Measurements from ENCODE around the gene MUC3A. TPM values are rescaled to one million over a fixed set of nuclear protein-coding genes. Genes with fewer than 3 reads are reported as not detected.
"Not testable (repeated sequence)": the region's sequence is repeated elsewhere in the genome, so short reads cannot be mapped to it uniquely, and the experiment has no call there.

MUC3A gene
- total RNA-seq, 4 donors from 2014 or later = under 0.01 to 0.23 TPM; not detected in 2

- intact Hi-C loops (cut with DNase I) = no loop called here
- Histone ChIP-seq H3K27ac (replicated peaks in 1 of 4) (no peak overlapping the region), H3K27me3 (peaks cover 0 to 43% (median 3%) of the 10 kb centered on the region in 4 donors), H3K9me3 (peaks cover 0 to 9% (median 0%) of the 10 kb centered on the region in 4 donors), H3K4me3 (no peak overlapping the region), H3K4me1 (no peaks in the 10 kb centered on the region), H3K36me3 (no peaks in the 10 kb centered on the region)
- TF ChIP-seq POLR2AphosphoS5 (IDR thresholded peaks at IDR 0.05) = no peak
- no peak for TF ChIP-seq CTCF (IDR thresholded peaks at IDR 0.05)
- no peak for TF ChIP-seq EP300 (IDR thresholded peaks at IDR 0.05)
- TF ChIP-seq POLR2A (IDR thresholded peaks at IDR 0.05; ENCODE audit: low read depth) = no peak
- no peak for DNase-seq (ENCODE audit: extremely low spot score)
- WGBS = 74% methylated on average over 2 of the region's 2 CpGs
Measured at GRCh38 chr7:100974021-100974420, 24.7 kb downstream of the MUC3A start.

DNA sequence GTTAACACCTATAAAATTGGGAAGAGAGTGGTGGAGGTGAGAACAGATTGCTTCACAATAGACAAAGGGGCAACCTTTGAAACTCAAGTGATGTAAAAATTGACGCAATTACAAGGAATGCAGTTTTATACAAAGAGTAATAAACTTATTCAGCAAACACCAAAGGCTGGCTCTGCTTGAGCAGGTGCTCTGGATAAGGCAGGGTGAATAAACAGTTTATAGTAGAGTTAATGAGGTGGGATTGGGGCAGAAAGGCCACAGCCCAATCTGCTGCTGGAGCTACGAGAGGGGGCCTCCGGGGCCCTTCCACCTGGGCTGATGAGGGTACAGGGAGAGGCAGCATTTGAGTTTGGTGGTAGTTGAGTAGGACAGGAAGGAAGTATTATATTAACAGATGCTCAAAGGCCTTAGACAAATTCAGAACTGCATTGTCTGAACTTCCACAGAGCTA lies 26.1 kb downstream of the MUC3A start:
- no peak overlapping the region for H3K27ac ChIP-seq (replicated peaks in 1 of 4)
- no peak overlapping the region for H3K4me3 ChIP-seq
- peaks cover 0 to 9% (median 0%) of the 10 kb centered on the region in 4 donors for H3K9me3 ChIP-seq
- no peak for DNase-seq (ENCODE audit: extremely low spot score)
- 66% methylated on average over 3 of the region's 3 CpGs for WGBS
- peaks cover 0 to 32% (median 0%) of the 10 kb centered on the region in 4 donors for H3K27me3 ChIP-seq
- TF ChIP-seq EP300 (IDR thresholded peaks at IDR 0.05) (no peak), POLR2A (IDR thresholded peaks at IDR 0.05; ENCODE audit: low read depth) (no peak), POLR2AphosphoS5 (IDR thresholded peaks at IDR 0.05) (no peak), CTCF (IDR thresholded peaks at IDR 0.05) (no peak)
- intact Hi-C loops (cut with DNase I) = no loop called here
- H3K36me3 ChIP-seq = no peaks in the 10 kb centered on the region
- H3K4me1 ChIP-seq = no peaks in the 10 kb centered on the region

DNA sequence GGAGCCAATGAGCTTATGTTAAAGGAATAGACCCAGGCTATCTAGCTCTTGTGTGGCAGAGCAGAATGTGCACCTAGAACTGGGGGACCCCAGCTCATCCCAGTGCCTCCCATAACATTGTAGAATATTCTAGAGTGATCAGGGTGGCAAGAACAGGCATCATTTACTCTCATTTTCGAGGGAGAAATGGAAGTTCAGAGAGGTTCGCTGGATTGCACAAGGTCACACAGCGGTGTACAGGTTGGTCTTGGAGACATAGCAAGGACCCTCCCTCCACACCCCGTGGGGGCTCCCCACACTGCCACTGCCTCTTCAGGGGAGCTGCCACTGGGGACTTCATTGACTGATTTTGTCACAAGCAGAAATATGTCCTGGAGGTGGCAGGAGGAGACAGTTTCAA lies 29.0 kb downstream of the MUC3A start:
- Histone ChIP-seq H3K27ac (replicated peaks in 1 of 4) (no peak overlapping the region), H3K9me3 (peaks cover 0 to 9% (median 0%) of the 10 kb centered on the region in 4 donors), H3K36me3 (no peaks in the 10 kb centered on the region), H3K27me3 (peaks cover 0 to 13% (median 0%) of the 10 kb centered on the region in 4 donors), H3K4me1 (no peaks in the 10 kb centered on the region), H3K4me3 (no peak overlapping the region)
- no peak for TF ChIP-seq POLR2AphosphoS5 (IDR thresholded peaks at IDR 0.05)
- intact Hi-C loops (cut with DNase I) = no loop called here
- WGBS = 55% methylated on average over 4 of the region's 4 CpGs
- no peak for DNase-seq (ENCODE audit: extremely low spot score)

- no peak overlapping the region for H3K4me3 ChIP-seq
- 54% methylated on average over 8 of the region's 8 CpGs for WGBS
- no peaks in the 10 kb centered on the region for H3K9me3 ChIP-seq
- no peak for DNase-seq (ENCODE audit: extremely low spot score)
- no peaks in the 10 kb centered on the region for H3K27me3 ChIP-seq
- no peaks in the 10 kb centered on the region for H3K36me3 ChIP-seq
- intact Hi-C loops (cut with DNase I) = no loop called here
- no peaks in the 10 kb centered on the region for H3K4me1 ChIP-seq
- no peak overlapping the region for H3K27ac ChIP-seq (replicated peaks in 1 of 4)
- no peak for TF ChIP-seq EP300 (IDR thresholded peaks at IDR 0.05)
- no peak for TF ChIP-seq POLR2AphosphoS5 (IDR thresholded peaks at IDR 0.05)
- TF ChIP-seq CTCF (IDR thresholded peaks at IDR 0.05) = no peak
- TF ChIP-seq POLR2A (IDR thresholded peaks at IDR 0.05; ENCODE audit: low read depth) = no peak
Measured at GRCh38 chr7:100983451-100984187, 34.3 kb downstream of the MUC3A start.

DNA sequence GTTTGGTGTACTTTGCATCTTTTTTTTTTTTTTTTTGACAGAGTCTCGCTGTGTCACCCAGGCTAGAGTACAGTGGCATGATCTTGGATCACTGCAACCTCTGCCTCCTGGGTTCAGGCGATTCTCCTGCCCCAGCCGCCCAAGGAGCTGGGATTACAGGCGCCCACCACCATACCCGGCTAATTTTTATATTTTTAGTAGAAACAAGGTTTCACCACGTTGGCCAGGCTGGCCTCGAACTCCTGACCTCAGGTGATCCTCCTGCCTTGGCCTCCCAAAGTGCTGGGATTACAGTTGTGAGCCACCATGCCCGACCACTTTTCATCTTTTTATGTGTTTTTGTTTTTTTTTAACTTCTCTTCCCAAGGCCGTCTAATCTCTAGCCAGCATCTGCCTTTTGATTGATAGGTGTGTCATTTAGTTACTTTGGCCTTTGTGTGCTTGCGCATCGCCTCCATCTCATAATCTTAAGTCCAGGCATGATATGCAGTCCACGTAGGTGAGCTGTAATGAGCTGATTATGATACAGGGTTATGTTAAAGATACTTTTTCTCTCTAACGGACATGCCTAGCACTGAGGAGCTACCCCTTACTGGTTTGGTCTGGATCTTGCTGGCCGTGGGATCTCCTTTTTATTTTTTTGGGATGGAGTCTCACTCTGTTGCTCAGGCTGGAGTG lies 35.0 kb downstream of the MUC3A start:
- intact Hi-C loops (cut with DNase I) = not testable (repeated sequence)
- 74% methylated on average over 14 of the region's 14 CpGs for WGBS

GRCh38 chr7:100985033-100985797 lies 35.9 kb downstream of the MUC3A start:
- H3K36me3 ChIP-seq; H3K9me3 ChIP-seq; H3K4me1 ChIP-seq; H3K27ac ChIP-seq (replicated peaks in 1 of 4); DNase-seq (ENCODE audit: extremely low spot score); H3K27me3 ChIP-seq; intact Hi-C loops (cut with DNase I); H3K4me3 ChIP-seq: not testable (repeated sequence)
- 91% methylated on average over 3 of the region's 4 CpGs for WGBS

More for the DNA sequence above, 35.0 kb downstream of the MUC3A start:
- not testable (repeated sequence) for H3K27ac ChIP-seq (replicated peaks in 1 of 4); H3K9me3 ChIP-seq; H3K27me3 ChIP-seq; DNase-seq (ENCODE audit: extremely low spot score); H3K4me3 ChIP-seq; H3K4me1 ChIP-seq; H3K36me3 ChIP-seq

Data from esophagus muscularis mucosa (tissue), 4 donors.